Cardiac muscle cell (in vitro differentiated cells and primary cell): ENCODE results near the gene HYAL3. TPM values are rescaled to one million over a fixed set of nuclear protein-coding genes. Genes with fewer than 3 reads are reported as not detected.

ENCODE experiments used
- DNase-seq, 2 donors: peaks; one replicate each; pipeline versions ENCODE4 v3.0.0 to v3.0.0-alpha.2; 2010 to 2017; ENCODE audit warnings: low read depth in 1 of 2, low spot score in 1 of 2
- H3K27ac ChIP-seq: fragments of 200-600 bp; sonication (generic); 2 replicates; pipeline ENCODE4 v1.5.1; 2016
- H3K27me3 ChIP-seq: fragments of 200-600 bp; sonication (generic); 2 replicates; pipeline ENCODE4 v1.6.0; 2016; ENCODE audit warnings: control low read depth
- H3K36me3 ChIP-seq: fragments of 200-600 bp; sonication (generic); 2 replicates; pipeline ENCODE4 v1.5.1; 2016; ENCODE audit warnings: control low read depth
- H3K4me1 ChIP-seq: fragments of 200-600 bp; sonication (generic); 2 replicates; pipeline ENCODE4 v1.8.1; 2017; ENCODE audit warnings: low read depth, mild to moderate bottlenecking, mixed run types
- H3K4me3 ChIP-seq: fragments of 200-600 bp; sonication (generic); 2 replicates; pipeline ENCODE4 v1.5.1; 2016; ENCODE audit warnings: mild to moderate bottlenecking
- H3K9me3 ChIP-seq: fragments of 200-600 bp; sonication (generic); 2 replicates; pipeline ENCODE4 v1.5.1; 2017; ENCODE audit warnings: low read depth, mild to moderate bottlenecking, control low read depth
- CTCF ChIP-seq: IDR thresholded peaks from 2 replicates; pipeline ENCODE4 v1.5.1; 2012; ENCODE audit warnings: low read depth, mild to moderate bottlenecking, low read length
- polyA plus RNA-seq: library from polyadenylated mRNA; unstranded; fragments of >200 nt; fragmentation: Nextera tagmentation; extraction: Ambion mirVana; gene quantifications from 2 replicates; pipeline ENCODE4 v1.2.1, GENCODE V29; 2016
- total RNA-seq: library from RNA; depleted of rRNA; stranded (reverse); fragments of >200 nt; gene quantifications from 2 replicates; pipeline ENCODE4 v1.2.3, GENCODE V29; 2016

The HYAL3 gene
- 3.6 and 6.4 TPM in 2 replicates for total RNA-seq
- 2.4 and 6.2 TPM in 2 replicates for polyA plus RNA-seq

GRCh38 chr3:50298836-50299637 is at the start of gene HYAL3, which contains the start of gene NAA80:
Gene HYAL3 (minus strand): TSS chr3:50299405. CDS start chr3:50295602, 3,803 bp downstream.
Gene NAA80 (minus strand): TSS chr3:50299405. CDS start chr3:50297463, 1,942 bp downstream.
- H3K4me1 ChIP-seq: peaks cover 15% of the 10 kb centered on the region
- H3K9me3 ChIP-seq: no peaks in the 10 kb centered on the region
- peak; percentile 99 to 100 for DNase-seq
- peak; percentile 21 for TF ChIP-seq CTCF
- H3K27ac ChIP-seq: peak within 1 kb of the TSS; percentile 70
- H3K4me3 ChIP-seq: peak within 1 kb of the TSS; percentile 54
- no peaks in the 10 kb centered on the region for H3K27me3 ChIP-seq
- no peaks in the 10 kb centered on the region for H3K36me3 ChIP-seq

GRCh38 chr3:50347187-50347813 is 48.1 kb upstream of the HYAL3 start:
- peaks cover 11% of the 10 kb centered on the region for H3K4me1 ChIP-seq
- peaks cover 30% of the 10 kb centered on the region for H3K27me3 ChIP-seq
- no peaks in the 10 kb centered on the region for H3K9me3 ChIP-seq
- DNase-seq: peak; percentile 77 to 78
- no peak overlapping the region for H3K27ac ChIP-seq
- peak; percentile 64 for TF ChIP-seq CTCF
- no peaks in the 10 kb centered on the region for H3K36me3 ChIP-seq
- no peak overlapping the region for H3K4me3 ChIP-seq

DNA sequence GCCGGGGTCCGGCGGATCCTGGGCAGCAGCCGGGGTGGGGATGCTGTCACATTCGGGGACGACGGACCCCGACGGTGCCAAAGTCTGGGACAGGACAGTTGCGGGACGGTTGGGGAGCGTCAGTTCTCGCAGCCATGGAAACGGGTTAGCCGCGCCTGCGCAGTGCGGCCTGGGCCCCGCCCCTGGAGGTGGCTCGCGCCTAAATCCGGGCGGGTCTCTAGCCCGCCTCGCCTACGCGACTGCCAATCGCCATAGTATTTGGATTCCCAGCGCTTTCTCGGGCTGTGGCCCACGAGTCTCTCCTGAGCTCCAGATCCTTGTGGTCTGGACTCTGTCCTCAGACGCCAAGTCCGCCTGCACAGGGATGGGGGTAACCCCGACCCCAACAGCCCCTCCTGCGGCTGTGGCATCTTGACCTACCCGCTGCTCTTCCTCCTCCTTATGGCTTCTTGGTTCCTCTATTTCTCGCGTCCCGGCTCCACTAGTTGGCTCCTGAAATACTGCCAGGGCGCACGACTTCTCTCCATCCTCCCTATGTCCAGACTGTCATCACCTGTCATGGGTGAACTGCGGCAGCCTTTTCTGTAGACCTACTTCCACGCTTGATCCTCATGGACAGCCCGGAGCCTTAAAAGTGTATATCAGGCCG is 46.5 kb upstream of the HYAL3 start, which contains the start of gene ZMYND10:
ZMYND10 (minus strand) TSS at position 147 of the 649 bp plus-strand sequence. CDS start 153 bp downstream, outside the sequence.
- Histone ChIP-seq H3K4me1 (peaks cover 8% of the 10 kb centered on the region), H3K27ac (no peak within 1 kb of the TSS), H3K36me3 (no peaks in the 10 kb centered on the region), H3K9me3 (no peaks in the 10 kb centered on the region), H3K27me3 (peaks cover 46% of the 10 kb centered on the region), H3K4me3 (peak within 1 kb of the TSS; percentile 42)
- TF ChIP-seq CTCF: no peak
- peak; percentile 63 to 68 for DNase-seq

DNA sequence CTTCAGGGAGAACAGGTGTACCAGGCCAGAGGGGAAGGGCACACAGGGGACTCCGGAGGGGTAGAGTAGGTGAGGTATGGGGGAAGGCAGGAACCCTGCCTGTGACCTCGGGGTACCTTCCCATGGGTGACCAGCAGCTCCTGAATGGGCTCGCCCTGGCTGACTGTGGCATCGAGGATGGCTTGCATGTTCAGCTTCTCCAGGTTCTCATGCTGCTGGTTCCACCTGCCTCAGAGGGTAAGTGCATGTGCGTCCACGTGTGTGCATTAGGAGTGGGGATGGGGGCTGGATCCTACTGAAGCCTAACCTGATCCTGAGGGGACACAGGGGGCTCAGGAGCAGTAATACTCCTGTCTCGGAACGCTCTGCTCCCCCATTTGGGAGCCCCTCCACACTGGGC is 45.8 kb upstream of the HYAL3 start:
- no peak for TF ChIP-seq CTCF
- Histone ChIP-seq H3K4me1 (peaks cover 4% of the 10 kb centered on the region), H3K27me3 (peaks cover 53% of the 10 kb centered on the region), H3K36me3 (no peaks in the 10 kb centered on the region), H3K27ac (no peak overlapping the region), H3K4me3 (peak overlapping the region; percentile 42), H3K9me3 (no peaks in the 10 kb centered on the region)
- DNase-seq: no peak

- Histone ChIP-seq H3K36me3 (no peaks in the 10 kb centered on the region), H3K27ac (no peak overlapping the region), H3K4me3 (no peak overlapping the region), H3K27me3 (peaks cover 61% of the 10 kb centered on the region), H3K4me1 (peaks cover 8% of the 10 kb centered on the region), H3K9me3 (no peaks in the 10 kb centered on the region)
- no peak for TF ChIP-seq CTCF
- DNase-seq: no peak
Measured at GRCh38 chr3:50342813-50343633, 43.8 kb upstream of the HYAL3 start.
